Heart right ventricle (tissue), 16 donors: ENCODE results near the gene FLAD1. TPM values are rescaled to one million over a fixed set of nuclear protein-coding genes. Genes with fewer than 3 reads are reported as not detected.

Experiments used
- ATAC-seq, 8 donors: fragments of 200-7000 bp; cut with Tn5 transposase; one replicate each; pipeline ENCODE4 v1.9.1; 2020; ENCODE audit warnings: mild to moderate bottlenecking in 8 of 8, moderate library complexity in 8 of 8, moderate number of reproducible peaks in 1 of 8
- DNase-seq, 2 donors: peaks; one replicate each; pipeline ENCODE4 v3.0.0-alpha.2; 2020
- H3K27ac ChIP-seq, 10 donors: fragments of 200-600 bp; sonication (generic) in 2 of 10; one replicate each; pipeline versions ENCODE4 v1.5.0 to v1.8.0; 2020 to 2022; ENCODE audit warnings: mild to moderate bottlenecking in 3 of 10
- H3K27me3 ChIP-seq, 7 donors: fragments of 200-600 bp; one replicate each; pipeline ENCODE4 v1.8.0; 2021 to 2022; ENCODE audit warnings: mild to moderate bottlenecking in 2 of 7
- H3K36me3 ChIP-seq, 9 donors: fragments of 200-600 bp; sonication (generic) in 1 of 9; one replicate each; pipeline versions ENCODE4 v1.5.0 to v1.8.0; 2020 to 2022; ENCODE audit warnings: mild to moderate bottlenecking in 2 of 9
- H3K4me1 ChIP-seq, 9 donors: fragments of 200-600 bp; sonication (generic) in 1 of 9; one replicate each; pipeline versions ENCODE4 v1.5.0 to v1.8.0; 2020 to 2022; ENCODE audit warnings: mild to moderate bottlenecking in 4 of 9
- H3K4me3 ChIP-seq, 10 donors: fragments of 200-600 bp; sonication (generic) in 2 of 10; one replicate each; pipeline versions ENCODE4 v1.5.0 to v1.8.0; 2020 to 2022; ENCODE audit warnings: mild to moderate bottlenecking in 7 of 10, moderate library complexity in 2 of 10
- H3K9me3 ChIP-seq, 11 donors: fragments of 200-600 bp in 10 of 11; sonication (generic) in 2 of 11; one replicate each; pipeline versions ENCODE4 v1.5.0 to v1.8.0; 2013 to 2022; ENCODE audit warnings: mild to moderate bottlenecking in 2 of 11, control low read depth in 1 of 11, moderate library complexity in 1 of 11
- WGBS, 2 donors: extraction: QIAGEN DNeasy Blood & Tissue Kit; methylation state at CpG; one replicate each; pipeline ENCODE4 v1.1.7; 2013; ENCODE audit warnings: inconsistent platforms in 1 of 2; 5-methylcytosine and 5-hydroxymethylcytosine counted together
- intact Hi-C, 10 donors: fragments of 100-400 bp; cut with DNase I; formaldehyde crosslinking; loops; one replicate each; pipeline versions ENCODE4 v1.11.1 to v1.14.2; 2022
- polyA plus RNA-seq, 2 donors: library from polyadenylated mRNA; stranded (reverse); fragments of 200-250 nt; gene quantifications; one replicate each; pipeline ENCODE4 v1.2.3, GENCODE V29; 2013
- total RNA-seq, 10 donors: library from RNA; stranded (reverse); fragmentation: NEBNext Ultra II Directional in 3 of 10; extraction: Animal tissue kit (Norgen Biotek cat#: 25700) in 3 of 10; gene quantifications; one replicate each; pipeline versions ENCODE4 v1.2.1 to v1.2.4, GENCODE V29; 2021 to 2023
- TF ChIP-seq, protein P1 (sequence below), 9 donors: fragments of 200-600 bp; sonication (generic) in 2 of 9; IDR thresholded peaks; one replicate each; pipeline versions ENCODE4 v1.5.0 to v1.8.0; 2021 to 2022; ENCODE audit warnings: antibody characterized with exemption in 9 of 9, mild to moderate bottlenecking in 5 of 9, moderate library complexity in 1 of 9
- donor health status: Arrhythmogenic right ventricular cardiomyopathy.
- donor health status: ischemic (EF 13 %, LVEDD 7.1; RV severe dilation, severe dysfunction).
- donor health status: healthy with polysubstance abuse.
- donor health status: DM: no; HTN: yes; CAD: no.
- donor health status: DM: no; HTN: no; CAD: no.
- donor health status: ischemic (EF 25% LVEDD 6.9; RV normal size, moderate dysfunction).
- donor health status: ischemic (EF 25% LVEDD 5.7; RV mildly dilated, moderate dysfunction).
- donor health status: healthy.
- donor health status: DM: yes; HTN: yes; CAD: no.
- donor health status: Ischemic cardiomyopathy.
- donor health status: ischemic (EF 35%, LVEDD 5.7; RV mildly dilated, moderate dysfunction).
- donor health status: nonischemic (EF 11% LVEDD 7.7; RV severe dilation, severe dysfunction).
- donor health status: DM: yes; HTN: yes; CAD: no.
- donor health status: PGD.
- donor health status: ischemic (EF 29% LVEDD 5.4; RV normal size, mild dysfunction).
- donor health status: nonischemic (EF 23%, LVEDD 6.1; RV moderate dilation, normal function).

Gene FLAD1
- total and polyA plus RNA-seq, 12 donors, result 20.1 to 41.6 (median 25.0) TPM

DNA sequence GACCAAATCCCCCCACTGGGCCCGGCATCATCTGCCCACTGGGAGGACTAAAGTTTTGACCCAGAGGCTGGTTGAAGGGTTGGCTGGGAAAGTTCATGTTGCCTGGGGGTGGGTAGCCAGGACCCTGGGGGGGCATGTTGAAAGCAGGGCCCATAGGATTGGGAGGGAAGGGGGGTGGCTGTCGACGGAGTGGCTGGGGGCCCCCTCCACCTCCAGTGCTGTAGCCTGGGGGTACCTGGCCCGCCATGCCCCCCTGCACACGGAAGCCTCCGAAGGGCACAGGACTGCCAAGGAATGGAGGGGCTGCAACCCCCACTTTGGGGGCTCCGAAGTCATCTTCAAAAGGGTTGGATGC lies 23.7 kb upstream of the FLAD1 start:
- Histone ChIP-seq H3K36me3 (peaks cover 0 to 40% (median 24%) of the 10 kb centered on the region in 9 donors), H3K4me1 (peaks cover 20 to 60% (median 48%) of the 10 kb centered on the region in 9 donors), H3K4me3 (no peak overlapping the region), H3K9me3 (no peaks in the 10 kb centered on the region), H3K27me3 (no peaks in the 10 kb centered on the region), H3K27ac (no peak overlapping the region)
- WGBS, 2 donors, result 86 to 94% methylated on average over 7 of the region's 7 CpGs
- TF ChIP-seq, protein P1, sequence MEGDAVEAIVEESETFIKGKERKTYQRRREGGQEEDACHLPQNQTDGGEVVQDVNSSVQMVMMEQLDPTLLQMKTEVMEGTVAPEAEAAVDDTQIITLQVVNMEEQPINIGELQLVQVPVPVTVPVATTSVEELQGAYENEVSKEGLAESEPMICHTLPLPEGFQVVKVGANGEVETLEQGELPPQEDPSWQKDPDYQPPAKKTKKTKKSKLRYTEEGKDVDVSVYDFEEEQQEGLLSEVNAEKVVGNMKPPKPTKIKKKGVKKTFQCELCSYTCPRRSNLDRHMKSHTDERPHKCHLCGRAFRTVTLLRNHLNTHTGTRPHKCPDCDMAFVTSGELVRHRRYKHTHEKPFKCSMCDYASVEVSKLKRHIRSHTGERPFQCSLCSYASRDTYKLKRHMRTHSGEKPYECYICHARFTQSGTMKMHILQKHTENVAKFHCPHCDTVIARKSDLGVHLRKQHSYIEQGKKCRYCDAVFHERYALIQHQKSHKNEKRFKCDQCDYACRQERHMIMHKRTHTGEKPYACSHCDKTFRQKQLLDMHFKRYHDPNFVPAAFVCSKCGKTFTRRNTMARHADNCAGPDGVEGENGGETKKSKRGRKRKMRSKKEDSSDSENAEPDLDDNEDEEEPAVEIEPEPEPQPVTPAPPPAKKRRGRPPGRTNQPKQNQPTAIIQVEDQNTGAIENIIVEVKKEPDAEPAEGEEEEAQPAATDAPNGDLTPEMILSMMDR (IDR thresholded peaks at IDR 0.05), result no peak
- intact Hi-C loops, result loop anchor here in 3 of 10 donors (5.0 to 10.0 kb wide), 3 partner anchors 55 to 93 kb away; partner anchors contain the start of gene ADAM15 (in 1 of the 3)
- ATAC-seq (no peak), DNase-seq (no peak)

DNA sequence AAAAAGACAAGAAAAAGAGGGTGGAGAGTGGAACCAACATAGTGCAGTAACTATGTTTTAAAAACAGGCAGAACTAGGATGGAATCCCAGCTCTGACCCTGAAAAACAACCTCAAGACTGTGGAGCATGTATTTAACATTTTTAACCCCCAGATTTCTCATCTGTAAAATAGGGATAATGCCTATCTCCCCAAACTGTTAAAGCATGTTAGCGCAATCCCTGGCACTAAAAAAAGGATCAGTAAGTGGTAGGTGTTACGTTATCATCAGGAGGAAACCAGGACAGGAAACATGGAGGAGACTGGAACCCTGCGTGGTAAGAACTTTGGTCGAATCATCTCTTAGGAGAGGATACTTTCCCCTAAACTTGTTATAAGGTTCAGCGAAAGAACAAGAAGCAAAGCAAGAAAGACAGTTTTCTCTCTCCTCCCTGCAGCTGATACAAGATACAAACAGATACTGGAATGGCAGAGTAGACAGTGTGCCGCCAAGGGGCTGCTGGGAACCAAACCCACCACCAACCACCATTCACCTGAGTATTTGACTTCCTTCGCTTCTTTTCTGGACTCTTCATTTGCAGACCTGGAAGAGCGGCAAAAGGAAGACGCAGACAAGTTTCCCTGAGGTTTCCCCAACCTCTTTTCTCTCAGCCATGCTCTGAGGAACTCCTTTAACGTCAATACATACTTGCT lies 22.6 kb upstream of the FLAD1 start:
- Histone ChIP-seq H3K27ac (peak overlapping the region; percentile 96 to 100 (median 99)), H3K36me3 (peaks cover 0 to 52% (median 33%) of the 10 kb centered on the region in 9 donors), H3K27me3 (no peaks in the 10 kb centered on the region), H3K4me3 (peak overlapping the region; percentile 81 to 99 (median 90)), H3K4me1 (peaks cover 15 to 48% (median 36%) of the 10 kb centered on the region in 9 donors), H3K9me3 (no peaks in the 10 kb centered on the region)
- intact Hi-C loops, result loop anchor here in 7 of 10 donors (2.0 to 5.0 kb wide), 4 partner anchors 37 to 57 kb away; partner anchors contain the start of gene ZBTB7B (in 1 of the 7)
- TF ChIP-seq, protein P1 (IDR thresholded peaks at IDR 0.05), result no peak
- no peak for ATAC-seq
- WGBS, 2 donors, result 35 to 36% methylated on average over 10 of the region's 10 CpGs
- DNase-seq, result no peak

DNA sequence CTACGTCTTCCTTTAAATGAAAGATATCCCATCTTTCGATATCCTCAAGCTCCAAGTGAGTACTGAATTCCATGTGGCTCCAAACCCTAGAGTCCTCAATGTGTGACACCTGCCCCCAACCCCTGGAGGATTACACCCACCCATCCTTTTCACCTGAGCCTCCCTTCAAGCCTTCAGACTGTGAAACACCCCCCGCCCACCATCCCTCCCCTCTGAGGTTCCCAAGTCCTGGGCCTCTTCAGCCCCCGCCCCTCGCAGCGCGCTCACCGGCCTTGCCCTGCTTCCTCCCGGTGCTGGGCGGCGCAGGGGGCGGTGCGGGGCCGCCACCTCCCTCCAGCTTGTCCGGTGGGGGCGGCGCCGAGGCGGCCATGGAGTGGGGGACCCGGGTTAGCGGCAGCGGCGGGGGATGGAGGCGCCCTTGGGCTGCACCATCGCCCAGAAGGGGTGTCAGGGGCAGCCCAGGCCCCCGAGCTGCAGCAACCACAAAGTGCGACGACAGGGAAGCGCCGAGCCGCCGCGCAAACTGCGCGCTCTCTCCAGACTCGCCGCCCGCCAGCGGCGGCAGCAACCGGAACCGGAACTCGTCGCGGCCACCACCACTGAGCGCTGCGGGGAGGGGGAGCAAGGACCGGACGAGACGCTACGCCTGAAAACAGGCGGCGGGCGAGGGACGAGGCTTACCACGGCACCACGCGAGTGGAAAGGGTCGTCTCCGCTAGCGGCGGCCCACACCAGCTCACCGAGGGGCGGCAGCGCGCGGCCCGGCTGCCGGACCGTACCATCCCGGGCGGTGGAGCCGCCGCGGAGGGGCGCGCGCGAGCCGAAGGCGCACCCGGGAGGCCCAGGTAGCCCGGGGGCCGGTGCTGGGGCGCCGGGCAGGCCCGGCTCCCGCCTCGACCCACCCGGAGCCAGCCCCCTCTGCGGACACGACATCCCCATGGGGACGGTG lies 21.7 kb upstream of the FLAD1 start, which contains the start of gene PYGO2:
Gene PYGO2 (minus strand): TSS at position 576 of the 949 bp plus-strand sequence. CDS start 206 bp downstream, at position 370.
- H3K27ac ChIP-seq, result peak within 1 kb of the TSS; percentile 96 to 100 (median 99)
- H3K36me3 ChIP-seq, result peaks cover 0 to 61% (median 42%) of the 10 kb centered on the region in 9 donors
- no peaks in the 10 kb centered on the region for H3K9me3 ChIP-seq
- intact Hi-C loops, result loop anchor here in 7 of 10 donors (2.0 to 5.0 kb wide), 4 partner anchors 36 to 56 kb away; partner anchors contain the start of gene ZBTB7B (in 1 of the 7)
- no peaks in the 10 kb centered on the region for H3K27me3 ChIP-seq
- H3K4me1 ChIP-seq, result peaks cover 14 to 49% (median 33%) of the 10 kb centered on the region in 9 donors
- 0% methylated on average over 71 to 93 of the region's 93 CpGs for WGBS, 2 donors
- H3K4me3 ChIP-seq, result peak within 1 kb of the TSS; percentile 81 to 99 (median 90)
- TF ChIP-seq, protein P1 (IDR thresholded peaks at IDR 0.05), result peak; percentile 41 to 80 (median 62)
- DNase-seq (peak; percentile 83 to 84), ATAC-seq (peak; percentile 84 to 90 (median 86))
